ENCODE results near the gene TAPT1. TPM values are rescaled to one million over a fixed set of nuclear protein-coding genes. Genes with fewer than 3 reads are reported as not detected.

Gene TAPT1
- total RNA-seq, 1 experiment from 2014 or later, result 22.0 TPM

GRCh38 chr4:16168710-16169388 is 57.4 kb downstream of the TAPT1 start:
- no peak for DNase-seq (ENCODE audit: unreplicated experiment)
- H3K4me3 Mint-ChIP-seq (ENCODE audit: unreplicated experiment), result no peak overlapping the region
- no peak overlapping the region for H3K27ac Mint-ChIP-seq (ENCODE audit: low read depth, unreplicated experiment)
- intact Hi-C loops (cut with micrococcal nuclease), result no loop called here
- H3K36me3 Mint-ChIP-seq (ENCODE audit: insufficient read depth, unreplicated experiment), result peaks cover 27% of the 10 kb centered on the region
- H3K4me1 Mint-ChIP-seq (ENCODE audit: insufficient read depth, unreplicated experiment), result no peaks in the 10 kb centered on the region
- ChIA-PET CTCF (no interaction called here), POLR2A (interaction anchor here (0.7 kb wide), 1 partner anchor 10 kb away, joined by 3 read pairs; no protein-coding TSS in a partner anchor)
- no peaks in the 10 kb centered on the region for H3K9me3 Mint-ChIP-seq (ENCODE audit: unreplicated experiment)
- no peak for TF ChIP-seq CTCF (IDR thresholded peaks at IDR 0.05; ENCODE audit: unreplicated experiment)
- no peaks in the 10 kb centered on the region for H3K27me3 Mint-ChIP-seq (ENCODE audit: insufficient read depth, unreplicated experiment)
- BruUV-seq (replicated peaks), result no TSS peak

DNA sequence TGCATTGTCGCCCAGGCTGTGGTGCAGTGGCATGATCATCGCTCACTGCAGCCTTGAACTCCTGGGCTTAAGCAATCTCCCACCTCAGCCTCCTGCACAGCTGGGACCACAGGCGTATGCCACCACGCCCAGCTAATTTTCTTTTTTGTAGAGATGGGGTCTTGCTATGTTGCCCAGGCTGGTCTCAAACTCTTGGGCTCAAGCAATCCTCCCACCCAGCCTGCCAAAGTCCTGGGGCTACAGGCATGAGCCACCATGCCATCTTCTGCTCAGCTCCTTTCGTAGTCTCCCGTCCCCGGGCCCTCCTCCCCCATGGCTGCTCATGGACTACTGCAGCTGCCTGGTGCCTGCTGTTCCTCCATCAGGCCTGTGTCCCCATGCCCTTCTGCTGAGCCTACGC is 58.1 kb downstream of the TAPT1 start:
- Mint-ChIP-seq H3K4me1 (ENCODE audit: insufficient read depth, unreplicated experiment) (no peaks in the 10 kb centered on the region), H3K9me3 (ENCODE audit: unreplicated experiment) (no peaks in the 10 kb centered on the region), H3K27ac (ENCODE audit: low read depth, unreplicated experiment) (no peak overlapping the region), H3K27me3 (ENCODE audit: insufficient read depth, unreplicated experiment) (no peaks in the 10 kb centered on the region), H3K4me3 (ENCODE audit: unreplicated experiment) (no peak overlapping the region), H3K36me3 (ENCODE audit: insufficient read depth, unreplicated experiment) (peaks cover 28% of the 10 kb centered on the region)
- ChIA-PET CTCF (no interaction called here), POLR2A (no interaction called here)
- DNase-seq (ENCODE audit: unreplicated experiment), result no peak
- TF ChIP-seq CTCF (IDR thresholded peaks at IDR 0.05; ENCODE audit: unreplicated experiment), result no peak
- intact Hi-C loops (cut with micrococcal nuclease), result no loop called here
- no TSS peak for BruUV-seq (replicated peaks)

DNA sequence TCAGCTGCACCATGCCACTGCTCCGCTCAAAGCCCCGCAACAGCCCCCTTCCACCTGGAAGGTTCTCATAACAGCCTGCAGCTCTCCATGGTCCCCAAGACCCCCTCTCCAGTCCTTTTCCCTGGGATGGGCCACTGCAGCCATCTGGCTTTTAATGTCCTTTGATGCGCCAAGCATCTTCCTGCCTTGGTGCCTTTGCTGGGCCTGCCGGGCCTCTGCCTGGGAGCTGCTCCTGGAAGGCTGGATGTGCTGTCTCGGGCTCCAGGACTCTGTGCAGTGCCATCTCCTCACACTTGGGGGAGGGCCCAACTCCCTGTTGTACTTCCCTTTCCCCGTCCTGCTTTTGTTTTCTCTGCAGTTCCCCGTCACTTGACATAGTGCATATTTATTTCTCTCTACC is 60.3 kb downstream of the TAPT1 start:
- POLR2A ChIA-PET, result no interaction called here

DNA sequence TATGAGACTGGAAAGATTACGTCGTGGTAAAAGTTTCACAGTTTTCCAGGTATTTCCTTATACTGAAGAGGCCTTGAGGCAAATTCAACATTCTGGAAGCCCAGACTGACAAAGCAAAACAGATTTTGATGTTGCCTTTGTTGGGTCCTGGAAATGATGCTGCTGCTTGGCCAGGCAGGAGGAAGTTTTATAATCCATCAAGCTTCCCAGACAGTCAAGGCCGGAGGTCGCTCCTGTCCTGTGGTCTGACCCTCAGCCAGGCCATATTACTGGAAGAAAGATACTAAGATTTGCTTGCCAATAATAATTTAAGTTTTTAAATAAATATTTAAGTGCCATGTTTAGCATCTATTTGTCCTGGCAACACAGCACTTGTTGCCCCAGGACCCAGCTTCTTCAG is 63.4 kb downstream of the TAPT1 start:
- intact Hi-C loops (cut with micrococcal nuclease), result no loop called here
- Mint-ChIP-seq H3K27me3 (ENCODE audit: insufficient read depth, unreplicated experiment) (no peaks in the 10 kb centered on the region), H3K4me1 (ENCODE audit: insufficient read depth, unreplicated experiment) (no peaks in the 10 kb centered on the region), H3K36me3 (ENCODE audit: insufficient read depth, unreplicated experiment) (peaks cover 29% of the 10 kb centered on the region), H3K9me3 (ENCODE audit: unreplicated experiment) (no peaks in the 10 kb centered on the region), H3K4me3 (ENCODE audit: unreplicated experiment) (no peak overlapping the region), H3K27ac (ENCODE audit: low read depth, unreplicated experiment) (no peak overlapping the region)
- DNase-seq (ENCODE audit: unreplicated experiment), result no peak
- ChIA-PET POLR2A (interaction anchor here (0.6 kb wide), 1 partner anchor 23 kb away, joined by 3 read pairs; no protein-coding TSS in a partner anchor), CTCF (no interaction called here)
- BruUV-seq (replicated peaks), result no TSS peak
- no peak for TF ChIP-seq CTCF (IDR thresholded peaks at IDR 0.05; ENCODE audit: unreplicated experiment)

More for the DNA sequence above, 60.3 kb downstream of the TAPT1 start:
- CTCF ChIA-PET, result no interaction called here
- Mint-ChIP-seq H3K27ac (ENCODE audit: low read depth, unreplicated experiment) (no peak overlapping the region), H3K4me1 (ENCODE audit: insufficient read depth, unreplicated experiment) (no peaks in the 10 kb centered on the region), H3K4me3 (ENCODE audit: unreplicated experiment) (no peak overlapping the region), H3K36me3 (ENCODE audit: insufficient read depth, unreplicated experiment) (peaks cover 36% of the 10 kb centered on the region), H3K9me3 (ENCODE audit: unreplicated experiment) (no peaks in the 10 kb centered on the region), H3K27me3 (ENCODE audit: insufficient read depth, unreplicated experiment) (no peaks in the 10 kb centered on the region)
- no peak for TF ChIP-seq CTCF (IDR thresholded peaks at IDR 0.05; ENCODE audit: unreplicated experiment)
- BruUV-seq (replicated peaks), result no TSS peak
- DNase-seq (ENCODE audit: unreplicated experiment), result no peak
- intact Hi-C loops (cut with micrococcal nuclease), result no loop called here
